Right ventricle myocardium superior (tissue), 1 donor: ENCODE data around the gene CD40. TPM values are rescaled to one million over a fixed set of nuclear protein-coding genes. Genes with fewer than 3 reads are reported as not detected.

Experiments used
- ATAC-seq: fragments of 200-7000 bp; cut with Tn5 transposase; one replicate; pipeline ENCODE4 v1.9.1; 2020; ENCODE audit warnings: mild to moderate bottlenecking; ENCODE audit not compliant: poor library complexity
- DNase-seq: peaks from one replicate; pipeline ENCODE4 v3.0.0-alpha.2; 2020
- intact Hi-C: fragments of 100-400 bp; cut with DNase I; formaldehyde crosslinking; loops from one replicate; pipeline ENCODE4 v1.11.2; 2022
- long read RNA-seq: library from polyadenylated mRNA; unstranded; transcript quantifications from one replicate; pipeline ENCODE4 v2.0.0, GENCODE V29; 2021
- total RNA-seq: library from RNA; stranded (reverse); fragmentation: NEBNext Ultra II Directional; extraction: Animal tissue kit (Norgen Biotek cat#: 25700); gene quantifications from one replicate; pipeline ENCODE4 v1.2.1, GENCODE V29; 2021
- donor health status: DM: no; HTN: yes; CAD: no; lungs with severe emphysema.

Gene CD40
- total RNA-seq, result 7.4 TPM
- long read RNA-seq, transcript CD40-202 (9 exons, 1,729 nt), result major isoform, 11 of 20 reads
- long read RNA-seq, partial matches to known transcripts, result 1 of 20 reads
- long read RNA-seq, other reads (novel, unspliced or antisense), result 7 of 20 reads

DNA sequence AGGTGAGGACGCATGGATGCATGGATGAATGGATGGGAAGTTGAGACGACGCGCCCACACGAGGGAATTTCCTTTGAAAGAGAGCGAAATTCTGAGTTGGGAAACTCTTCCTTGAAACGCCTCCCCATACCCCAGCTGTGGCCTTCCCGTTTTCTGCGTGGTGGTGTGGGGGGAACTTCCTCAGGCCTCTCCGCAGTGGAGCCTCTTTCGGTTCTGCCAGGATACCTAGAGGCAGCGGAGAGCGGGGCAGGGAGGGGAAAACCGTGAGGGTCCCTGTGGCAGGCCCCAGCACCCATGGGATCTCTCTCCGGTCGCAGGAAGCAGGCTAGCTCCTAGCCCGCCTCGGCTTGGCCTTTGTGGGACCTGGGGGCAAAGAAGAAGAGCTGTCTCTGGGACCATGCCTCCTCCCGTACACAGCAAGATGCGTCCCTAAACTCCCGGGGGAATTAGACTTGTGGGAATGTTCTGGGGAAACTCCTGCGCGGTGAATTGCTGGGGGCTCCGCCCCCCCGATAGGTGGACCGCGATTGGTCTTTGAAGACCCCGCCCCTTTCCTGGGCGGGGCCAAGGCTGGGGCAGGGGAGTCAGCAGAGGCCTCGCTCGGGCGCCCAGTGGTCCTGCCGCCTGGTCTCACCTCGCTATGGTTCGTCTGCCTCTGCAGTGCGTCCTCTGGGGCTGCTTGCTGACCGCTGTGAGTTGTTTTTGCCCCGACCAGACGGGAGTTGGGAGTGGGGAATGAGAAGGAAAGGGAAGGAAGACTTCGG is at the start of gene CD40:
TSS of gene CD40 (plus strand) at position 611 of the 764 bp plus-strand sequence. CDS start at position 641, 30 bp downstream.
- DNase-seq (peak; percentile 94), ATAC-seq (peak; percentile 98)
- intact Hi-C loops, result no loop called here

DNA sequence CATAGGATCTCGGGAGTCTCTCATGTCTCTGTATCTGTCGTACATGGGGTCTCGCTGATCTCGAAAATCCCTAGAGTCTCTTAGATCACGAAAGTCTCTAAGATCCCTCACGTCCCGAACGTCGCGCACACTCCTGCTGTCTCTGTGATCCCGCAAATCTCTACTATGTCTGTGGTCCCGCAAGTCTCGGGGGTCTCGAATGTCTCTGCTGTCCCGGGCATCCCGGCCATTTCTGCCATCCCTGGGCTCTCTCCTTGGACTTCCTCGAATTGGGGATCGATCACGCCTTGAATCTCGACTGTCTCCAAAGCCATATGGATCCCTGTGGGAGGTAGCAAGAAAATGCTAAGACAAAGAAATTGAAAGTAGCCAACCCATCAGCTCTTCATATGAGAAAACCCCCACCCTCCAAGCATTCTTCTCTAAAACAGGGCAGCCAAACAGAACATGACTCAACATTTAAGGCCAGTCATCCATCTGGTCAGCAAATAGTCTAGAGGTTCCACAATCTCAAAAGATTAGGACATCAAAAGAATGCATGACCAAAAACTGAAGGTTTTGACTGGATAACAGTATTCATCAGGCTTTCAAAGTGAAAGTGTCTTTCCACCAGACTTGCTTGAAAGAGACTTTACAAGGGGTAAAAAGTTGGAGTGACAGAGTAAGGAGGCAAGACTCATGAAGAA is 47.8 kb upstream of the CD40 start:
- intact Hi-C loops, result no loop called here
- DNase-seq, result no peak
- ATAC-seq, result no peak

GRCh38 chr20:46071573-46071972 is 46.5 kb upstream of the CD40 start:
- intact Hi-C loops, result no loop called here
- DNase-seq (no peak), ATAC-seq (no peak)

- DNase-seq (no peak), ATAC-seq (no peak)
- intact Hi-C loops, result no loop called here
Measured at GRCh38 chr20:46073024-46073423, 45.1 kb upstream of the CD40 start.

DNA sequence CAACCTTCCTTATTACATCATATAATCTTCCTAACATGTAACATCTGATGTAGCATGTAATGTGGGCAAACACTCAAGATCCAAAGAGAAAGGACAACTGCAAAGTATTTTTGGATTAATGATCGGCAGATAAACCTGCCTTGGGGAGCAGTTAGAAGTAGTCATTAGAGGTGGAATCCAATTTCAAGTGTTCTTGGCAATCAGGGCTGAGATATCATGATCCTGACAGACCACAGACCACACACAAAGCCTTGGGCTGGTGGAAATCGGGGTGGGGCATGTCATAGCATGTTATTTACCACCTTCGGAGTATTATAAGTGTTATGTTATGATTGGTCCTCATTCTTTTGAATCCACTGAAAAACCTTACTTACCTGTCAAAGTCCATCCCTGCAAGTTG is 44.7 kb upstream of the CD40 start:
- DNase-seq (no peak), ATAC-seq (no peak)
- intact Hi-C loops, result no loop called here

DNA sequence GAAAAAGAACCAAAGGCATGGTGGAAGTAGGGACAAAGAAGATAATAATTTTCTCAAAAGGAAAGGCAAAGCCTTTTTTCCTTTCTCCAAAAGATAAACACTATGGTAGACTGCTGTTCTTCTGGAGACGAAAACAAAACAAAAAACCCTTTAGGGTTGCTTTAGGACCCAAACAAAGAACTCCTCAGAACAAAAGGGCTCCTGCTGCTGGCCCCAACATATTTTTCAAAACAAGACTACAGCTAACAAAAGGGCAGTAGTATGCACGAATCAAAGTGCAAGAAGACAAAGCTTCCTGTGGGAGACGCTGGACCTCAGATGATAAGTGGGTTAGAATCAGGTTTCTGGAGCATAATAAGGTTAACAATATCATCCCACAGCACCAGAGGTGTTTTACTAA is 44.1 kb upstream of the CD40 start:
- DNase-seq, result no peak
- intact Hi-C loops, result no loop called here
- no peak for ATAC-seq

GRCh38 chr20:46076806-46077205 is 41.3 kb upstream of the CD40 start:
- DNase-seq (no peak), ATAC-seq (no peak)
- intact Hi-C loops, result no loop called here

GRCh38 chr20:46077642-46078305 is 40.3 kb upstream of the CD40 start:
- intact Hi-C loops, result no loop called here
- ATAC-seq (no peak), DNase-seq (no peak)

DNA sequence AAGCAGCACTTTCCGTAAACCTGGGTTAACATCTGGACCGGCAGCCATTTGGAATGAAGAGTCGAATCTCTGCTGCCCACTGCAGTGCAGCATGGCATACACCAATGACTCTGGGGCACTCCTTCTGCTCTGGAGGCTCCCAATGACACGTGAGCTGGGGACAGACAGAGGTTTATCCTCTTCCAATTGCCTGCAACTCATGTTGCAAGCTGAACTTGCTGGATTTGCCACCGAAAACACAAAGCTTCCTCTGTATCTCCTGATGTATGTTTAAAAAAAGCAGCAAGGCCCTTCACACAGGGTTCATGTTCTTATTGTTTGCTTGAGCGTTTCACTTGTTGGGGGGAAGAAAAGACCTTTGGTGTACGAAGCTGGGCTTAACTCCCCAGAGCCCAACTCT is 39.2 kb upstream of the CD40 start:
- intact Hi-C loops, result no loop called here
- ATAC-seq (no peak), DNase-seq (no peak)

DNA sequence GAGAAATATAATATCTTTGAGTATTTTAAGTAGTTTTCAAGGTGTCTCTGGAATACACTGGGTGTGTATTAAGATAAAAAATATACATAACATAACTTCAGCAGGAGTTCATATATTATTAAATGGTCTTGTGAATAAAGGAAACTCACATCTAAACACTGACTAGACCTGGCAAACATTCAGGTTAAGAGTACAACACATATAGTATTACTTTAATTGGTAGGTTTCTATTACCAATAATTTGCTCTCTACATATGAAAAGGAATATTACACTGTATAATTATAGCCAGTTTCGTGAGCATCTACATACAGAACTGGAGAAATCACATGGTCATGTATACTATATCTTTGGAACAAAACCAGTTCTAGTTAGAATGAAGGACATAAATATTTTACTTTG is 37.0 kb upstream of the CD40 start:
- DNase-seq, result no peak
- intact Hi-C loops, result no loop called here
- ATAC-seq, result no peak

- DNase-seq (no peak), ATAC-seq (no peak)
- intact Hi-C loops, result no loop called here
Measured at GRCh38 chr20:46083101-46083500, 35.0 kb upstream of the CD40 start.

DNA sequence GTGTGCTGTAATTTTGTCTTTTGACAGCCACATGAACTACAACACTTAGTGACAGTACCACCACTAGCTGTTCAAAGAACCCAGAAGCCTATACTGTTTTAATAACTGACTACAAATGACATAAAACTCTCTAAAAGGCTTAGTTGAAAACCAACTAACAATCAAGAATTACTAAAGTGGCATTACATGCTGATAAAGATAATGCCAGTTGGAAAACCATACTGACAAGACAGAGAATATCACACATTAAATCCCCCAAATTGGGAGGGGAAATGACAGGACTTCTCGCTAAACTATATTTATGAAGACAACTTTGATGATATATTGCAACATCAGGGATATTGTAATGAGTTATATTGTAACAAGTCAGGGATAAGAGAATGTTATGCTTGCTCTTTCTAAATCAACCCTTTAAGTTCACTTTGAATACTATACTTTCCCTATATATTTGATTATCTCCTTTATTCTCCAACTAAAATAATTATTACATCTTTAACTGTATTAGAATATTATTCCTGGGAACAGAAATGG is 34.5 kb upstream of the CD40 start:
- intact Hi-C loops, result no loop called here
- no peak for DNase-seq
- ATAC-seq, result no peak

- no peak for ATAC-seq
- DNase-seq, result no peak
- intact Hi-C loops, result no loop called here
Measured at GRCh38 chr20:46084805-46085178, 33.3 kb upstream of the CD40 start.

- no peak for ATAC-seq
- intact Hi-C loops, result no loop called here
- no peak for DNase-seq
Measured at GRCh38 chr20:46085179-46085851, 32.8 kb upstream of the CD40 start.

DNA sequence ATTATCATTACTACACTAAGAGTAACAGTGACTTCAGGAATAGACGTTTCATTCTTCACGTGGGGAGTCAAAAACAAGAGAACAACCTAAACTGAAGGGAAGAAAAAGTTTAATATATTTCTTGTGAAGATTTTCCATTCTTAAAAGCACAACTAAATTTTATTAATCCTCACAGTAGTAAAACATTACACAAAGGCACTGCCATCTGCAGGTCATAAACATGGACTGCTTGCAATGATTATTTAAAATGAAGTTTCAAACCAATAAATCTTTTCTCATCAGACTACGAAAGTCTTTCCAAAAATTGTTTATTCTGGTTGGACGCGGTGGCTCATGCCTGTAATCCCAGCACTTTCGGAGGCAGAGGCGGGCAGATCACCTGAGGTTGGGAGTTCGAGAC is 31.0 kb upstream of the CD40 start:
- ATAC-seq (no peak), DNase-seq (no peak)
- intact Hi-C loops, result no loop called here

DNA sequence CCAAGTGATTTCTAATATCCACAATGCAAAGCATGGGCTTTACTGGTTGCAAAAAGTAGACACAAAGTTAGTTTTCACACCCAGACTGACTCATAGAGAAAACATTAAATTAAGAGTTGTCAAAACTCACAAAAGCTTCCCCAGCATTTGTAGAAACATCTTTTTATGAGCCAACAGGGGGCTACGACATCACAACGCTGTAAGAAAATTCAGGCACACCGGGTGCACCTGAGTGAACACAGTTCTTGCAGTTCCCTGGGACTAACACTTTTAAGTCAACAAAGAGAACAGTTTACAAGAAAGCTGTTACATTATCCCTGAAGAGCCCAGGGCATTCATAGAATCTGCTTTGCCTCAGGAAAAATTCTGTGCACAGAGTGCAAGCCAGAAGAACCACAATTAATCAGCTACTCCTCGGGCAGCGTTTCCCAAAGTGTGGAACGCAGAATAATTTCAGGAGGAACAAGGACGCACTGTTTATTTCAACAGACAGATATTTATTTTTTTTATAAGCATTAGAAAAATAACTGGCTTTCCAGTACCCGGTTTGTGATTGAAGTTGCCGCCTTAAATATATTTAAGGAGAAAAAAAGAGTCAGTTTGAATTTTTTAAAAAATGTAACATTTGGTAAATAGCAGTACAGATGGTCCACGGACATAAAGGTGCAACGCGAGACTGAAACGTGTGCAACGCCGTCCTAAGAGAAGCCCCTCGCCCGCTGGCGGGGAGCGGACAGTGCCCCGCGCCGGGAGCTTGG is 29.5 kb upstream of the CD40 start:
- DNase-seq (no peak), ATAC-seq (no peak)
- intact Hi-C loops, result no loop called here

DNA sequence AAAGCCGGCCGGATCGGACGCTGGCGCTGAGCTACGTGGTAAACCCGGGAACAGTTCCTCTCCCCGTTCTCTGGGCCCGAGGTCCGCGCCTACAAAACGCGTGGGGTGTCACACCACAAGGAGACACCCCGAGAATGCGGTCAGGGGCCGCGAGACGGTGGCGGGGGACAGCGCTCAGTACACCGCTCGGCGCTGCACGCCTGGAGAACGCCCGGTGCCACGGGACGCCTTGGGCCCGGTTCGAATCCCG is 29.0 kb upstream of the CD40 start:
- no peak for DNase-seq
- peak; percentile 36 for ATAC-seq
- intact Hi-C loops, result no loop called here
